DND-41 (cell line): ENCODE data around the gene KCNG2.

ENCODE experiments used
- CTCF ChIP-seq: IDR thresholded peaks from 2 replicates; pipeline ENCODE4 v1.5.1; 2012; ENCODE audit warnings: borderline replicate concordance, low read length, moderate library complexity, mild to moderate bottlenecking; ENCODE audit not compliant: poor library complexity, severe bottlenecking; ENCODE audit errors: extremely low read depth
- EZH2 ChIP-seq: IDR thresholded peaks from 3 replicates; pipeline ENCODE4 v1.6.1; 2012; ENCODE audit warnings: borderline replicate concordance, low read depth, mild to moderate bottlenecking, moderate library complexity, low read length, inconsistent platforms; ENCODE audit not compliant: severe bottlenecking

DNA sequence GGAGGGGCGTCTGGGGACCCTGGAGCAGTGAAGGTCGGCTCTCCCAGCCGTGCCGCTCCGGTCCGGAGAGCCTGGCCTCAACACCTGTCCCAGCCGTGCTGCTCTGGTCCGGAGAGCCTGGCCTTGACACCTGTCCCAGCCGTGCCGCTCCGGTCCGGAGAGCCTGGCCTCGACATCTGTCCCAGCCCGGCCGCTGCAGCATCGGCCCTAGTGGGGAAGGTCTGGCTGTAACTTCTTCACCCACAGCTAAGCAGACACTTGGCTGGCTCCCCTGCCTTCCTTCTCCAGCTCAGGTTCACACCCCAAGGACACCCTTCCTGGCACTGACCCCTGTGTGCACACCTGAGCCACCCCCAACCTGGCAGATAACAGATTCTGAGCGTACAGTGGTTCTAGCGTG lies 4.6 kb downstream of the KCNG2 start:
- TF ChIP-seq CTCF (no peak), EZH2 (no peak)
